Right lobe of liver (tissue), 6 donors: ENCODE results near the gene MAP3K19. TPM values are rescaled to one million over a fixed set of nuclear protein-coding genes. Genes with fewer than 3 reads are reported as not detected.
A peak's percentile ranks its signal among the peaks of the same experiment; 100 is the strongest.

ENCODE experiments used
- ATAC-seq, 4 donors: fragments of 200-7000 bp; cut with Tn5 transposase; one replicate each; pipeline ENCODE4 v1.9.1; 2020; ENCODE audit warnings: mild to moderate bottlenecking in 4 of 4, moderate library complexity in 4 of 4
- DNase-seq, 3 donors: peaks; one replicate each; pipeline ENCODE4 v3.0.0-alpha.2; 2020
- H3K27ac ChIP-seq, 3 donors: fragments of 200-600 bp; one replicate each; pipeline ENCODE4 v1.8.0; 2022
- H3K27me3 ChIP-seq, 2 donors: fragments of 200-600 bp; one replicate each; pipeline ENCODE4 v1.8.0; 2022
- H3K36me3 ChIP-seq, 4 donors: fragments of 200-600 bp; sonication (generic) in 1 of 4; one replicate each; pipeline versions ENCODE4 v1.5.1 to v1.8.0; 2017 to 2022; ENCODE audit warnings: control low read depth in 1 of 4
- H3K4me1 ChIP-seq, 4 donors: fragments of 200-600 bp; sonication (generic) in 1 of 4; one replicate each; pipeline versions ENCODE4 v1.5.1 to v1.8.0; 2017 to 2022; ENCODE audit warnings: control low read depth in 1 of 4
- H3K4me3 ChIP-seq, 3 donors: fragments of 200-600 bp; one replicate each; pipeline ENCODE4 v1.8.0; 2022
- H3K9me3 ChIP-seq, 4 donors: fragments of 200-600 bp; sonication (generic) in 1 of 4; one replicate each; pipeline versions ENCODE4 v1.5.1 to v1.8.0; 2017 to 2022; ENCODE audit warnings: control low read depth in 1 of 4
- POLR2A ChIP-seq: fragments of 450-650 bp; IDR thresholded peaks from one replicate; pipeline ENCODE4 v1.6.1; 2017; ENCODE audit warnings: antibody characterized with exemption, mild to moderate bottlenecking
- WGBS: methylation state at CpG from one replicate; pipeline ENCODE4 v1.1.6; 2018; ENCODE audit warnings: low coverage, low lambda C conversion rate; ENCODE audit not compliant: insufficient coverage; ENCODE audit errors: missing lambda C conversion rate; 5-methylcytosine and 5-hydroxymethylcytosine counted together
- intact Hi-C, 2 donors: fragments of 100-400 bp; cut with DNase I; formaldehyde crosslinking; loops; one replicate each; pipeline versions ENCODE4 v1.11.2 to v1.14.1; 2022
- total RNA-seq, 6 experiments: library from RNA; depleted of rRNA in 2 of 6; stranded (reverse); fragments of >200 nt in 2 of 6; fragmentation: NEBNext Ultra II Directional in 3 of 6; extraction: Animal tissue kit (Norgen Biotek cat#: 25700) in 3 of 6; gene quantifications; one replicate each; pipeline versions ENCODE4 v1.1.0 to v1.2.4, GENCODE V29; 2016 to 2023
- TF ChIP-seq, protein P1 (sequence below), 4 donors: fragments of 200-600 bp in 3 of 4; fragments of 450-650 bp in 1 of 4; IDR thresholded peaks; one replicate each; pipeline versions ENCODE4 v1.5.1 to v1.8.0; 2016 to 2022; ENCODE audit warnings: antibody characterized with exemption in 4 of 4, mild to moderate bottlenecking in 2 of 4
- donor health status: DM: no; HTN: yes; CAD: no.
- donor health status: DM: no; HTN: no; CAD: no.
- donor health status: DM: no; HTN: no; CAD: no.
- donor health status: DM: no; HTN: yes; CAD: no.
- donor health status: DM: no; HTN: yes; CAD: no.

Gene MAP3K19
- total RNA-seq, 6 experiments from 2014 or later: not detected

DNA sequence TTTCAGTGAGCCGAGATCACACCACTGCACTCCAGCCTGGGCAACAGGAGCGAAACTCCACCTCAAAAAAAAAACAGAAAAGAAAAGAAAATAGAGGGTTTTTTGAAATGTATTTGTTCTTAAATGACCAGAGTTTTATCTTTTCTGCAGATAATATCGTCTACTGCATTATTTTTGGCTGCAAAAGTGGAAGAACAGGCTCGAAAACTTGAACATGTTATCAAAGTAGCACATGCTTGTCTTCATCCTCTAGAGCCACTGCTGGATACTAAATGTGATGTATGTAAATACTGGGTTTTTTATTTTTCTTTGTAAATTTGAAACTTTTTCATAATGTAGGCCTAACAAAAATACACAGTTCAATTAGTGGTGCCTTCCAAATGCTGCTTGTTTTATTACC is 110.6 kb downstream of the MAP3K19 start:
- H3K4me3 ChIP-seq: no peak overlapping the region
- H3K27ac ChIP-seq: no peak overlapping the region
- H3K27me3 ChIP-seq: no peaks in the 10 kb centered on the region
- TF ChIP-seq, protein P1, sequence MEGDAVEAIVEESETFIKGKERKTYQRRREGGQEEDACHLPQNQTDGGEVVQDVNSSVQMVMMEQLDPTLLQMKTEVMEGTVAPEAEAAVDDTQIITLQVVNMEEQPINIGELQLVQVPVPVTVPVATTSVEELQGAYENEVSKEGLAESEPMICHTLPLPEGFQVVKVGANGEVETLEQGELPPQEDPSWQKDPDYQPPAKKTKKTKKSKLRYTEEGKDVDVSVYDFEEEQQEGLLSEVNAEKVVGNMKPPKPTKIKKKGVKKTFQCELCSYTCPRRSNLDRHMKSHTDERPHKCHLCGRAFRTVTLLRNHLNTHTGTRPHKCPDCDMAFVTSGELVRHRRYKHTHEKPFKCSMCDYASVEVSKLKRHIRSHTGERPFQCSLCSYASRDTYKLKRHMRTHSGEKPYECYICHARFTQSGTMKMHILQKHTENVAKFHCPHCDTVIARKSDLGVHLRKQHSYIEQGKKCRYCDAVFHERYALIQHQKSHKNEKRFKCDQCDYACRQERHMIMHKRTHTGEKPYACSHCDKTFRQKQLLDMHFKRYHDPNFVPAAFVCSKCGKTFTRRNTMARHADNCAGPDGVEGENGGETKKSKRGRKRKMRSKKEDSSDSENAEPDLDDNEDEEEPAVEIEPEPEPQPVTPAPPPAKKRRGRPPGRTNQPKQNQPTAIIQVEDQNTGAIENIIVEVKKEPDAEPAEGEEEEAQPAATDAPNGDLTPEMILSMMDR (IDR thresholded peaks at IDR 0.05): no peak
- no peak for TF ChIP-seq POLR2A
- intact Hi-C loops: no loop called here
- H3K36me3 ChIP-seq: peaks cover 0 to 34% (median 8%) of the 10 kb centered on the region in 4 donors
- no peak for ATAC-seq
- WGBS: 54% methylated on average over 4 of the region's 4 CpGs
- H3K9me3 ChIP-seq: no peaks in the 10 kb centered on the region
- peaks cover 0 to 54% (median 21%) of the 10 kb centered on the region in 4 donors for H3K4me1 ChIP-seq
- no peak for DNase-seq

DNA sequence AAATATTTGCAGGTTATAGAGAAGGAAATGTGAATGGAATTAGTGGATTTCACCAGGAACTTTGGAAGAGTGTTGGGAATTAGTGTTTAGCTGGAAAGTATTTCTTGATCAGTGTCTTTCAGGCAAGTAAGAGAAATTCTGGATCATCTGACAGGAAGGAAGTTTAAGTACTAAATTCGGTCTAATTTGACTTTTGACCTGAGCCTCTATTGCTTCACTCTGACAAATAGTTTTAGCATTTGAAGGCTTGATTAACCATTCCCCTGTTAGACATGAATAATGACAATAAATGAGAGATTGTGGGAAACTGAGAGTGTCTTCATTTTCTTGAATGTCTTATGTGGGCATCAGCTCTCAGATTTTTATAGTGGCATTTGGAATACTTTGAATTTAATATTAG is 112.6 kb downstream of the MAP3K19 start:
- intact Hi-C loops: no loop called here
- peak overlapping the region; percentile 25 to 72 (median 58) for H3K27ac ChIP-seq

DNA sequence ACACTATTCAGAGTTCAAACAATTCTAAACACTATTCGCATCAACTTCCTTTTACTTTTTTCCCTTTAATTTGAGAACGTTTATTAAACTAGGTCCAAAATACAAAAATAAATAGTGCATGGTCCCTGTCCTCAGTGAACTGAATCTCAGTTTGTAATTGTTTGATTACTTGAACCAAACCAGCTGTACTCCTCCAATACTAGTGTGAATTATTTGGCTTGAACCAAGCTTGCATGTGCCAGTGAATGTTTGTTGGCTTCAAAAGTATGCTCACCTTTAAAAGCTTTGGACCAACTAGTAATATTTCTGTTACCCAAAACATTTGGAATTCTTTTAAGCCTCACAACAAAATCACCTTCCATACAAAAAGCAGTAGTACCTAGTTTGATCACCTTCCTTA is 113.1 kb downstream of the MAP3K19 start:
- H3K4me3 ChIP-seq: peak overlapping the region in 2 of 3 donors; percentile 4 to 7
- peak; percentile 24 for TF ChIP-seq POLR2A
- TF ChIP-seq, protein P1 (IDR thresholded peaks at IDR 0.05): no peak
- intact Hi-C loops: no loop called here
- H3K4me1 ChIP-seq: peaks cover 0 to 59% (median 23%) of the 10 kb centered on the region in 4 donors
- peaks cover 0 to 11% (median 2%) of the 10 kb centered on the region in 4 donors for H3K36me3 ChIP-seq
- 0% methylated on average over 2 of the region's 2 CpGs for WGBS
- peak overlapping the region; percentile 48 to 72 (median 58) for H3K27ac ChIP-seq
- ATAC-seq: peak; percentile 67 to 81 (median 80)
- no peaks in the 10 kb centered on the region for H3K9me3 ChIP-seq
- H3K27me3 ChIP-seq: no peaks in the 10 kb centered on the region
- DNase-seq: no peak

More for the DNA sequence above, 112.6 kb downstream of the MAP3K19 start:
- H3K4me3 ChIP-seq: peak overlapping the region in 2 of 3 donors; percentile 4 to 7
- H3K27me3 ChIP-seq: no peaks in the 10 kb centered on the region
- peaks cover 0 to 16% (median 5%) of the 10 kb centered on the region in 4 donors for H3K36me3 ChIP-seq
- DNase-seq (no peak), ATAC-seq (peak; percentile 57 to 71 (median 60))
- no peaks in the 10 kb centered on the region for H3K9me3 ChIP-seq
- H3K4me1 ChIP-seq: peaks cover 0 to 59% (median 23%) of the 10 kb centered on the region in 4 donors
- WGBS: 0% methylated on average over 1 of the region's 1 CpG
- no peak for TF ChIP-seq POLR2A
- TF ChIP-seq, protein P1 (IDR thresholded peaks at IDR 0.05): no peak

DNA sequence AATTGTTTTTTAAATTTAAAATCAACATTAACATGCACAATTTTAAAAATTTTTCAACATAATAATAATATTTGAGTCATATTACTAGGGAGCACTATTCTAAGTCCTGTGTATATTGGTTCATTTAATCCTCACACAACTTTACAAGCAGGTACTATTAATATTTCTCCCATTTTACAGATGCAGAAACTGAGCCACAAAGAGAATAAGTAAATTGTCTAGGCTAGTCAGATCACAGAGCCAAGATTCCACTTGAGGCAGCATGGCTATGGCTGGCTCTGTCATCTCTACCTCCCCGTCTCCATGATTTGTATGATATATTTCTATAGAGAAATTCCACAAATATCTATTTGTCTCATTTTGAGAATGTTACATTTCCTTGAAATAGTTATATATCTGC is 113.5 kb downstream of the MAP3K19 start:
- H3K27me3 ChIP-seq: no peaks in the 10 kb centered on the region
- intact Hi-C loops: no loop called here
- H3K9me3 ChIP-seq: no peaks in the 10 kb centered on the region
- peaks cover 0 to 59% (median 23%) of the 10 kb centered on the region in 4 donors for H3K4me1 ChIP-seq
- peaks cover 0 to 7% (median 1%) of the 10 kb centered on the region in 4 donors for H3K36me3 ChIP-seq
- H3K4me3 ChIP-seq: peak overlapping the region; percentile 2 to 23 (median 3)
- ATAC-seq (no peak), DNase-seq (no peak)
- TF ChIP-seq, protein P1 (IDR thresholded peaks at IDR 0.05): no peak
- no peak for TF ChIP-seq POLR2A
- 27% methylated on average over 1 of the region's 1 CpG for WGBS
- H3K27ac ChIP-seq: peak overlapping the region; percentile 48 to 72 (median 58)
